GM12801 (cell line): ENCODE data around the gene PPP1R14D.

Experiments
- CTCF ChIP-seq: IDR thresholded peaks from one replicate; pipeline ENCODE4 v1.5.1; 2011; ENCODE audit warnings: control low read depth; ENCODE audit not compliant: insufficient read length; ENCODE audit errors: extremely low read depth

The PPP1R14D gene

GRCh38 chr15:40808861-40809450 lies 19.6 kb downstream of the PPP1R14D start:
- TF ChIP-seq CTCF: no peak

- TF ChIP-seq CTCF: no peak
Observed at GRCh38 chr15:40807888-40808461, 20.5 kb downstream of the PPP1R14D start.

GRCh38 chr15:40807028-40807887 lies 21.2 kb downstream of the PPP1R14D start, which contains the start of the genes DNAJC17 and ZFYVE19:
Gene DNAJC17 (minus strand): TSS chr15:40807473. CDS start chr15:40807446, 27 bp downstream.
Gene ZFYVE19 (plus strand): TSS chr15:40807089. CDS start chr15:40807590, 501 bp downstream.
- TF ChIP-seq CTCF: no peak

GRCh38 chr15:40806672-40807027 lies 21.9 kb downstream of the PPP1R14D start:
- no peak for TF ChIP-seq CTCF

- no peak for TF ChIP-seq CTCF
Observed at GRCh38 chr15:40803688-40804087, 24.8 kb downstream of the PPP1R14D start.

- TF ChIP-seq CTCF: no peak
Observed at GRCh38 chr15:40803076-40803475, 25.4 kb downstream of the PPP1R14D start.

GRCh38 chr15:40799523-40799922 lies 29.0 kb downstream of the PPP1R14D start:
- no peak for TF ChIP-seq CTCF
